Keratinocyte (primary cell): Measurements from ENCODE around the gene UCHL1. TPM values are rescaled to one million over a fixed set of nuclear protein-coding genes. Genes with fewer than 3 reads are reported as not detected.
"Not testable (repeated sequence)": the region's sequence is repeated elsewhere in the genome, so short reads cannot be mapped to it uniquely, and the experiment has no call there.

ENCODE experiments used
- DNase-seq: peaks from one replicate; pipeline ENCODE4 v3.0.0-alpha.2; 2011; ENCODE audit warnings: low read depth, missing footprints, low spot score
- FAIRE-seq: peaks from 2 replicates; lab custom pipeline; 2011; peaks lifted over from hg19 to GRCh38; lab: Jason Lieb, UNC
- H2AFZ ChIP-seq: 2 replicates; pipeline ENCODE4 v1.6.0; 2012; ENCODE audit warnings: low read length, control low read depth, inconsistent platforms; ENCODE audit not compliant: control insufficient read depth
- H3K27ac ChIP-seq: 2 replicates; pipeline ENCODE4 v1.5.1; 2011; ENCODE audit warnings: low read length; ENCODE audit not compliant: control insufficient read depth, insufficient read depth
- H3K27me3 ChIP-seq: 3 replicates; pipeline ENCODE4 v1.6.0; 2011; ENCODE audit warnings: low read length; ENCODE audit not compliant: control insufficient read depth, insufficient read depth; ENCODE audit errors: extremely low read depth
- H3K36me3 ChIP-seq, 2 experiments: 2 replicates in 1 of 2; 3 replicates in 1 of 2; pipeline ENCODE4 v1.5.1; 2011; ENCODE audit warnings: low read length in 2 of 2, mild to moderate bottlenecking in 1 of 2; ENCODE audit not compliant: control insufficient read depth in 2 of 2, insufficient read depth in 2 of 2; ENCODE audit errors: extremely low read depth in 1 of 2
- H3K4me1 ChIP-seq: 3 replicates; pipeline ENCODE4 v1.5.1; 2011; ENCODE audit warnings: low read length; ENCODE audit not compliant: control insufficient read depth, insufficient read depth; ENCODE audit errors: extremely low read depth
- H3K4me2 ChIP-seq: 3 replicates; pipeline ENCODE4 v1.6.0; 2011; ENCODE audit warnings: low read depth, low read length; ENCODE audit not compliant: control insufficient read depth, insufficient read depth; ENCODE audit errors: extremely low read depth
- H3K4me3 ChIP-seq, 3 experiments: fragments of 200-600 bp in 1 of 3; sonication (generic) in 1 of 3; 2 replicates in 2 of 3; 3 replicates in 1 of 3; pipeline ENCODE4 v1.5.1; 2011 to 2016; ENCODE audit warnings: low read length in 3 of 3, mild to moderate bottlenecking in 3 of 3, control low read depth in 2 of 3, inconsistent platforms in 1 of 3, low read depth in 1 of 3, mixed read lengths in 1 of 3, mixed run types in 1 of 3, moderate library complexity in 1 of 3; ENCODE audit not compliant: control insufficient read depth in 2 of 3, insufficient read depth in 2 of 3; ENCODE audit errors: extremely low read depth in 1 of 3
- H3K79me2 ChIP-seq: 2 replicates; pipeline ENCODE4 v1.6.0; 2012; ENCODE audit warnings: low read length; ENCODE audit not compliant: control insufficient read depth, insufficient read depth
- H3K9ac ChIP-seq: 3 replicates; pipeline ENCODE4 v1.6.0; 2011; ENCODE audit warnings: low read length; ENCODE audit not compliant: control insufficient read depth, insufficient read depth; ENCODE audit errors: extremely low read depth
- H3K9me1 ChIP-seq: 3 replicates; pipeline ENCODE4 v1.6.0; 2011; ENCODE audit warnings: low read length; ENCODE audit not compliant: control insufficient read depth, insufficient read depth; ENCODE audit errors: extremely low read depth
- H3K9me3 ChIP-seq: 2 replicates; pipeline ENCODE4 v1.5.1; 2012; ENCODE audit warnings: low read depth, low read length; ENCODE audit not compliant: control insufficient read depth
- H4K20me1 ChIP-seq: 3 replicates; pipeline ENCODE4 v1.6.0; 2011; ENCODE audit warnings: low read length; ENCODE audit not compliant: control insufficient read depth, insufficient read depth; ENCODE audit errors: extremely low read depth
- EZH2 ChIP-seq: IDR thresholded peaks from one replicate; pipeline ENCODE4 v1.6.1; 2012; ENCODE audit warnings: inconsistent platforms, mild to moderate bottlenecking, low read length, moderate library complexity
- dilution Hi-C: fragments of 300-500 bp; cut with MboI; formaldehyde crosslinking; loops from one replicate; pipeline ENCODE4 v1.7.0; 2020; ENCODE audit warnings: low sequenced_read_pairs; ENCODE audit not compliant: extremely low pct_ligation_motif_present
- polyA plus RNA-seq, 5 experiments: library from polyadenylated mRNA; depleted of rRNA in 3 of 5; stranded (reverse) in 3 of 5; stranded (forward) in 1 of 5; unstranded in 1 of 5; fragments of >200 nt; gene quantifications; 1 replicate in 1 of 5; 2 replicates in 3 of 5; 3 replicates in 1 of 5; pipeline versions ENCODE4 v1.2.1 to v1.2.3, GENCODE V29; 2011 to 2012; ENCODE audit warnings: missing spikeins in 2 of 5, low read depth in 1 of 5, low replicate concordance in 1 of 5
- TF ChIP-seq, protein P1 (sequence below), 3 experiments: IDR thresholded peaks in 1 of 3; conservative IDR thresholded peaks in 1 of 3; optimal IDR thresholded peaks in 1 of 3; 2 replicates in 2 of 3; 3 replicates in 1 of 3; pipeline versions ENCODE3 to v1.5.1; 2011; ENCODE audit warnings: low read length in 3 of 3, mild to moderate bottlenecking in 3 of 3, moderate library complexity in 2 of 3, control low read depth in 1 of 3, inconsistent platforms in 1 of 3; ENCODE audit not compliant: insufficient read depth in 2 of 3; ENCODE audit errors: extremely low read depth in 1 of 3

Gene UCHL1
- polyA plus RNA-seq, 1 donor (not counting 4 experiments of a cell fraction or from before 2014, with no cell fraction given): 3.0 TPM

DNA sequence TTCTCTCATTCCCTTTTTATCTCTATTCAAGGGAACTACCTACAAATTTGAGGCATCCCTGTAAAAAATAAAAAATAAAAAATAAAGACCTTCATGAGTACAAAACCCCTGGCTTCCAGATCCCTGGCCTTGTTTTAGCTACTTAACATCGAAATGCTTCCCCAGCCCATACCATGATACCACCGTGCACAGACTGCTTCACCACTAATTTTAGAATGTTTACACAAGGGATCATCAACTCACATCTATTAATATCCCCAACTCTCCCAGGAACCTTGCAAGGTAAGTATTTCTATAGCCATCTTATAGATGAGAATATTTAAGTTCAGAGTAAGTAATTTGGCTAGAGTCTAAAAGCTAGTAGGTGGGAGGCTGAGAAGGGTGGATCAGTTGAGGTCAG, 51.7 kb downstream of the UCHL1 start:
- H3K4me1 ChIP-seq: no peaks in the 10 kb centered on the region
- no peaks in the 10 kb centered on the region for H3K36me3 ChIP-seq
- H4K20me1 ChIP-seq: no peaks in the 10 kb centered on the region
- no peaks in the 10 kb centered on the region for H3K9me1 ChIP-seq
- H2AFZ ChIP-seq: no peak overlapping the region
- no peak for TF ChIP-seq EZH2
- TF ChIP-seq, protein P1, sequence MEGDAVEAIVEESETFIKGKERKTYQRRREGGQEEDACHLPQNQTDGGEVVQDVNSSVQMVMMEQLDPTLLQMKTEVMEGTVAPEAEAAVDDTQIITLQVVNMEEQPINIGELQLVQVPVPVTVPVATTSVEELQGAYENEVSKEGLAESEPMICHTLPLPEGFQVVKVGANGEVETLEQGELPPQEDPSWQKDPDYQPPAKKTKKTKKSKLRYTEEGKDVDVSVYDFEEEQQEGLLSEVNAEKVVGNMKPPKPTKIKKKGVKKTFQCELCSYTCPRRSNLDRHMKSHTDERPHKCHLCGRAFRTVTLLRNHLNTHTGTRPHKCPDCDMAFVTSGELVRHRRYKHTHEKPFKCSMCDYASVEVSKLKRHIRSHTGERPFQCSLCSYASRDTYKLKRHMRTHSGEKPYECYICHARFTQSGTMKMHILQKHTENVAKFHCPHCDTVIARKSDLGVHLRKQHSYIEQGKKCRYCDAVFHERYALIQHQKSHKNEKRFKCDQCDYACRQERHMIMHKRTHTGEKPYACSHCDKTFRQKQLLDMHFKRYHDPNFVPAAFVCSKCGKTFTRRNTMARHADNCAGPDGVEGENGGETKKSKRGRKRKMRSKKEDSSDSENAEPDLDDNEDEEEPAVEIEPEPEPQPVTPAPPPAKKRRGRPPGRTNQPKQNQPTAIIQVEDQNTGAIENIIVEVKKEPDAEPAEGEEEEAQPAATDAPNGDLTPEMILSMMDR (optimal IDR thresholded peaks at IDR 0.05 in 1 of 3, IDR thresholded peaks at IDR 0.05 in 1 of 3, conservative IDR thresholded peaks at IDR 0.05 in 1 of 3; ENCODE audit: extremely low read depth in 1 of 3, insufficient read depth in 2 of 3, low read length in 3 of 3): no peak
- no peaks in the 10 kb centered on the region for H3K27me3 ChIP-seq
- no peak for DNase-seq
- no peak for FAIRE-seq
- H3K9me3 ChIP-seq: no peaks in the 10 kb centered on the region
- no peak overlapping the region for H3K27ac ChIP-seq
- no peak overlapping the region for H3K9ac ChIP-seq
- dilution Hi-C loops: no loop called here
- H3K4me2 ChIP-seq: no peak overlapping the region
- H3K79me2 ChIP-seq: no peaks in the 10 kb centered on the region
- H3K4me3 ChIP-seq: no peak overlapping the region

DNA sequence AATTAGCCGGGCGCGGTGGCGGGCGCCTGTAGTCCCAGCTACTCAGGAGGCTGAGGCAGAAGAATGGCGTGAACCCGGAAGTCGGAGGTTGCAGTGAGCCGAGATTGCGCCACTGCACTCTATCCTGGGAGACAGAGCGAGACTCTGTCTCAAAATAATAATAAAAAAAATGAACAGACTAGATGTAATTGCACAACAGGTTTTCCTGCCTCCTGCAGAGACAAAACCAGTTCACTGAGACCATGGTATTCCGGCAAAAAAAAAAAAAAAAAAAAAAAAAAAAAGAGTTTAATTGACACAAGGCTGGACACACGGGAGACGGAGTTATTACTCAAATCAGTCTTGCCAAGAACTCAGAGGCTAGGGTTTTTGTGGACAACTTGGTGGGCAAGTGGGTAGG, 58.7 kb downstream of the UCHL1 start:
- DNase-seq, H3K4me2 ChIP-seq, H3K27ac ChIP-seq, H2AFZ ChIP-seq, FAIRE-seq, H3K4me3 ChIP-seq, H3K79me2 ChIP-seq, H3K9me3 ChIP-seq, dilution Hi-C loops, H4K20me1 ChIP-seq, H3K27me3 ChIP-seq, H3K9ac ChIP-seq, H3K36me3 ChIP-seq, H3K9me1 ChIP-seq: not testable (repeated sequence)
- peaks cover 14% of the 10 kb centered on the region for H3K4me1 ChIP-seq

DNA sequence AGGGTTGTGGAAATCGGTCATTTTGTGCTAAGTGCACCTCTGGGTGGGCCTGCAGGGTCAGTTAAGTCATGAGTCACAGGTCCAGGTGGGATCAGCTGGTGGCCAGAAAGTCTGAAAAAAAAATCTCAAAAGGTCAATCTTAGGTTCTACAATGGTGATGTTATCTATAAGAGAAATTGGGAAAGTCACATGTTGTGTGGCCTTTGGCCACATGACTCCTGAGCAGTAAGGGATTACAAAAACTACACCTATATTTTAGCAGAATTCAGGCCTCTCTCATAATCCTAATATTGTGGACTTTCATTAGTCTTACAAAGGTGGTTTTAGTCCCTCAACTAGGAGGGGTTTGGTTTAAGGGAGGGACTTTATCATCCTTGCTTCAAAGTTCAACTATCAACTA, 59.1 kb downstream of the UCHL1 start:
- Histone ChIP-seq H3K4me1 (peaks cover 14% of the 10 kb centered on the region), H2AFZ (no peak overlapping the region), H3K9me3 (no peaks in the 10 kb centered on the region), H3K9me1 (no peaks in the 10 kb centered on the region), H3K9ac (no peak overlapping the region), H3K79me2 (no peaks in the 10 kb centered on the region), H3K27ac (no peak overlapping the region), H3K4me2 (no peak overlapping the region), H3K36me3 (no peaks in the 10 kb centered on the region), H3K4me3 (no peak overlapping the region), H4K20me1 (no peaks in the 10 kb centered on the region), H3K27me3 (no peaks in the 10 kb centered on the region)
- TF ChIP-seq EZH2: no peak
- TF ChIP-seq, protein P1 (optimal IDR thresholded peaks at IDR 0.05 in 1 of 3, IDR thresholded peaks at IDR 0.05 in 1 of 3, conservative IDR thresholded peaks at IDR 0.05 in 1 of 3; ENCODE audit: extremely low read depth in 1 of 3, insufficient read depth in 2 of 3, low read length in 3 of 3): no peak
- dilution Hi-C loops: no loop called here
- FAIRE-seq: no peak
- DNase-seq: no peak
